ENCODE data around the gene MOCOS.

DNA sequence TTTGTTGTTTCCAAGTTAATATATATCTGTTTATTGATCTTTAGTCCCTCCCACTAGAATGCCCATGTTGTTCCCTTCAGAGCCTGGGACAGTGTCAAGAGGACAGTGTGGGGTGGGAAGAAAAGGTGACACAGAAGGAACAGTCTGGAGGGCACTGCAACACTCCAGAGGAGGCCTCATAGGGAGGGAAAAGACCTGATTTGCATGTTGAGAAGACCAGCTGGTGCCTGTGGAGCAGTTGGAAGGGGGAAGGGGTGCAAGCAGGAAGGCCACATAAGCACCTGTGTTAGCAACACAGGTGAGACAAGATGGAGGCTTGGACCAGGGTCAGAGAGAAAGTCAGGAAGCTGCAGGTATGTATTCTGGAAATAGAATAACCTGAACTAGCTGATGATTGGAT lies 62.1 kb downstream of the MOCOS start:
- TF ChIP-seq, protein P1, sequence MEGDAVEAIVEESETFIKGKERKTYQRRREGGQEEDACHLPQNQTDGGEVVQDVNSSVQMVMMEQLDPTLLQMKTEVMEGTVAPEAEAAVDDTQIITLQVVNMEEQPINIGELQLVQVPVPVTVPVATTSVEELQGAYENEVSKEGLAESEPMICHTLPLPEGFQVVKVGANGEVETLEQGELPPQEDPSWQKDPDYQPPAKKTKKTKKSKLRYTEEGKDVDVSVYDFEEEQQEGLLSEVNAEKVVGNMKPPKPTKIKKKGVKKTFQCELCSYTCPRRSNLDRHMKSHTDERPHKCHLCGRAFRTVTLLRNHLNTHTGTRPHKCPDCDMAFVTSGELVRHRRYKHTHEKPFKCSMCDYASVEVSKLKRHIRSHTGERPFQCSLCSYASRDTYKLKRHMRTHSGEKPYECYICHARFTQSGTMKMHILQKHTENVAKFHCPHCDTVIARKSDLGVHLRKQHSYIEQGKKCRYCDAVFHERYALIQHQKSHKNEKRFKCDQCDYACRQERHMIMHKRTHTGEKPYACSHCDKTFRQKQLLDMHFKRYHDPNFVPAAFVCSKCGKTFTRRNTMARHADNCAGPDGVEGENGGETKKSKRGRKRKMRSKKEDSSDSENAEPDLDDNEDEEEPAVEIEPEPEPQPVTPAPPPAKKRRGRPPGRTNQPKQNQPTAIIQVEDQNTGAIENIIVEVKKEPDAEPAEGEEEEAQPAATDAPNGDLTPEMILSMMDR (IDR thresholded peaks at IDR 0.05), result no peak
- no peak for TF ChIP-seq POLR2A (IDR thresholded peaks at IDR 0.05)
